IPS-NIHi11 (cell line): Measurements from ENCODE around the gene LAMB1.

Experiments
- DNase-seq: peaks from one replicate; pipeline ENCODE4 v3.0.0; 2012; ENCODE audit warnings: mixed read lengths, low spot score

The LAMB1 gene

GRCh38 chr7:108017776-108018151 is 14.8 kb upstream of the LAMB1 start:
- DNase-seq: no peak

GRCh38 chr7:108016841-108017775 is 14.1 kb upstream of the LAMB1 start:
- peak; percentile 37 for DNase-seq

GRCh38 chr7:108015740-108016139 is 12.8 kb upstream of the LAMB1 start:
- no peak for DNase-seq

- no peak for DNase-seq
Observed at GRCh38 chr7:108014747-108015682, 12.1 kb upstream of the LAMB1 start.

- DNase-seq: no peak
Observed at GRCh38 chr7:108014215-108014614, 11.3 kb upstream of the LAMB1 start.

- DNase-seq: no peak
Observed at GRCh38 chr7:108012499-108013430, 9.8 kb upstream of the LAMB1 start.

- DNase-seq: no peak
Observed at GRCh38 chr7:108010377-108010776, 7.4 kb upstream of the LAMB1 start.

- no peak for DNase-seq
Observed at GRCh38 chr7:108009873-108010272, 6.9 kb upstream of the LAMB1 start.

- no peak for DNase-seq
Observed at GRCh38 chr7:108008827-108009226, 5.9 kb upstream of the LAMB1 start.

- no peak for DNase-seq
Observed at GRCh38 chr7:108008240-108008639, 5.3 kb upstream of the LAMB1 start.

GRCh38 chr7:108007762-108008161 is 4.8 kb upstream of the LAMB1 start:
- no peak for DNase-seq

- DNase-seq: no peak
Observed at GRCh38 chr7:108007261-108007660, 4.3 kb upstream of the LAMB1 start.

- DNase-seq: peak; percentile 38
Observed at GRCh38 chr7:108004220-108005142, 1.5 kb upstream of the LAMB1 start.

- DNase-seq: no peak
Observed at GRCh38 chr7:108003599-108003935, 606 bp upstream of the LAMB1 start.

GRCh38 chr7:108001764-108002725 is 916 bp downstream of the LAMB1 start:
- DNase-seq: peak; percentile 29

GRCh38 chr7:108000875-108001763 is 1.8 kb downstream of the LAMB1 start:
- DNase-seq: peak; percentile 65

- no peak for DNase-seq
Observed at GRCh38 chr7:107999779-108000560, 3.0 kb downstream of the LAMB1 start.
